MCF 10A (cell line): ENCODE data around the gene HNRNPH2. TPM values are rescaled to one million over a fixed set of nuclear protein-coding genes. Genes with fewer than 3 reads are reported as not detected.

ENCODE experiments used
- BruUV-seq: library from RNA; stranded (reverse); fragments of 400-500 nt; replicated peaks from 2 replicates; lab custom pipeline; 2021; lab: Mats Ljungman, UMichigan
- CTCF ChIA-PET: fragments of 300-600 bp; sonication (Branson Sonifier 250); formaldehyde crosslinking; extraction: SDS; loops from one replicate; lab custom pipeline; 2021; ENCODE audit warnings: antibody characterized with exemption, inconsistent platforms; lab: Yijun Ruan, JAX
- POLR2A ChIA-PET: fragments of 300-600, 350-650 bp; sonication (Branson Sonifier 250); formaldehyde crosslinking; extraction: SDS; loops from one replicate; lab custom pipeline; 2020; ENCODE audit warnings: antibody characterized with exemption, inconsistent platforms; lab: Yijun Ruan, JAX
- DNase-seq: peaks from one replicate; pipeline ENCODE4 v3.0.0-alpha.2; 2018; ENCODE audit not compliant: unreplicated experiment
- H3K27ac Mint-ChIP-seq: one replicate; pipeline ENCODE4 v1.8.0; 2022; ENCODE audit warnings: mild to moderate bottlenecking, low read depth, mixed read lengths; ENCODE audit not compliant: unreplicated experiment
- H3K27me3 Mint-ChIP-seq: one replicate; pipeline ENCODE4 v1.8.0; 2022; ENCODE audit warnings: mixed read lengths; ENCODE audit not compliant: insufficient read depth, unreplicated experiment
- H3K36me3 Mint-ChIP-seq: one replicate; pipeline ENCODE4 v1.8.0; 2022; ENCODE audit warnings: mild to moderate bottlenecking, moderate library complexity, mixed read lengths; ENCODE audit not compliant: insufficient read depth, unreplicated experiment
- H3K4me1 Mint-ChIP-seq: one replicate; pipeline ENCODE4 v1.8.0; 2022; ENCODE audit warnings: mixed read lengths; ENCODE audit not compliant: insufficient read depth, unreplicated experiment
- H3K4me3 Mint-ChIP-seq: one replicate; pipeline ENCODE4 v1.8.0; 2022; ENCODE audit warnings: mild to moderate bottlenecking, moderate library complexity, mixed read lengths; ENCODE audit not compliant: unreplicated experiment
- H3K9me3 Mint-ChIP-seq: one replicate; pipeline ENCODE4 v1.8.0; 2022; ENCODE audit warnings: mixed read lengths; ENCODE audit not compliant: unreplicated experiment
- intact Hi-C: fragments of 100-400 bp; cut with micrococcal nuclease; formaldehyde crosslinking; loops from 2 replicates; pipeline ENCODE4 v1.14.1; 2022
- total RNA-seq: library from RNA; stranded (reverse); gene quantifications from 2 replicates; pipeline ENCODE4 v1.2.3, GENCODE V29; 2022
- TF ChIP-seq, protein P1 (sequence below): fragments of 200-600 bp; IDR thresholded peaks from one replicate; pipeline ENCODE4 v1.8.0; 2022; ENCODE audit warnings: antibody characterized with exemption, mild to moderate bottlenecking; ENCODE audit not compliant: unreplicated experiment

The HNRNPH2 gene
- total RNA-seq, 1 experiment from 2014 or later, result 35.5 TPM

DNA sequence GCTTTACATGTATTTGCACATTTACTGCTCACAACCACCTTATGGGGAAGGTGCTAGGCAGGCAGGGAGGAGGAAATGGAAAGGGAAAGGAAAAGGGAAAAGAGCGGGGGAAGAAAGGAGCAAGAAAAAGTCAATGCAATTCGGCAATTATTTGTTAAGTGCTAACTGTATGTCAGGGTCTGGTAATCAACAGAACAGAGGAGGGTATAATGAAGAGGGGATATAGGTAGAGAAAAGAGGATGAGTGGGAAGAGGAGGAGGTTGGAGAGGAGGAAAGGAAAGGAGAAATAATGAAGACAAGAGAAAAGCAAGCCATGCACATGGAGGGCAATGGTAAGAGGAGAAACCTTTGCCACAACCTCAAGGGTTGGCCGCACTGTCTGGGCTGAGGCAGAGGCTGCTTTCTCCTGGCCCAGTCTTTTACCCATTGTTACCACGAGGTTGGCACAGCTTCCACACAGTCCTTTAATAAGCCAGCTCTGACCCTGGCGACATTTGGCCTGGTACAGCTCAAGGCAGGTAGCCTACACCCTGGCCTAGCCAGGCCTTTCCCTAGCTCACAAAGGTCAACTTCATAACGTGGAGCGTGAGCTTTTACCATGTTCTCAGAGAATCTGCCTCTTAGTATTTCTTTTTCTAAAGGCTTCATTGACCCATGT lies 22.9 kb upstream of the HNRNPH2 start:
- H3K4me3 Mint-ChIP-seq, result no peak overlapping the region
- CTCF ChIA-PET, result no interaction called here
- H3K27me3 Mint-ChIP-seq, result peaks cover 38% of the 10 kb centered on the region
- no peaks in the 10 kb centered on the region for H3K4me1 Mint-ChIP-seq
- BruUV-seq, result no TSS peak
- no peaks in the 10 kb centered on the region for H3K36me3 Mint-ChIP-seq
- no peak for DNase-seq
- TF ChIP-seq, protein P1, sequence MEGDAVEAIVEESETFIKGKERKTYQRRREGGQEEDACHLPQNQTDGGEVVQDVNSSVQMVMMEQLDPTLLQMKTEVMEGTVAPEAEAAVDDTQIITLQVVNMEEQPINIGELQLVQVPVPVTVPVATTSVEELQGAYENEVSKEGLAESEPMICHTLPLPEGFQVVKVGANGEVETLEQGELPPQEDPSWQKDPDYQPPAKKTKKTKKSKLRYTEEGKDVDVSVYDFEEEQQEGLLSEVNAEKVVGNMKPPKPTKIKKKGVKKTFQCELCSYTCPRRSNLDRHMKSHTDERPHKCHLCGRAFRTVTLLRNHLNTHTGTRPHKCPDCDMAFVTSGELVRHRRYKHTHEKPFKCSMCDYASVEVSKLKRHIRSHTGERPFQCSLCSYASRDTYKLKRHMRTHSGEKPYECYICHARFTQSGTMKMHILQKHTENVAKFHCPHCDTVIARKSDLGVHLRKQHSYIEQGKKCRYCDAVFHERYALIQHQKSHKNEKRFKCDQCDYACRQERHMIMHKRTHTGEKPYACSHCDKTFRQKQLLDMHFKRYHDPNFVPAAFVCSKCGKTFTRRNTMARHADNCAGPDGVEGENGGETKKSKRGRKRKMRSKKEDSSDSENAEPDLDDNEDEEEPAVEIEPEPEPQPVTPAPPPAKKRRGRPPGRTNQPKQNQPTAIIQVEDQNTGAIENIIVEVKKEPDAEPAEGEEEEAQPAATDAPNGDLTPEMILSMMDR, result no peak
- no peak overlapping the region for H3K27ac Mint-ChIP-seq
- H3K9me3 Mint-ChIP-seq, result no peaks in the 10 kb centered on the region
- intact Hi-C loops, result no loop called here
- POLR2A ChIA-PET, result no interaction called here

DNA sequence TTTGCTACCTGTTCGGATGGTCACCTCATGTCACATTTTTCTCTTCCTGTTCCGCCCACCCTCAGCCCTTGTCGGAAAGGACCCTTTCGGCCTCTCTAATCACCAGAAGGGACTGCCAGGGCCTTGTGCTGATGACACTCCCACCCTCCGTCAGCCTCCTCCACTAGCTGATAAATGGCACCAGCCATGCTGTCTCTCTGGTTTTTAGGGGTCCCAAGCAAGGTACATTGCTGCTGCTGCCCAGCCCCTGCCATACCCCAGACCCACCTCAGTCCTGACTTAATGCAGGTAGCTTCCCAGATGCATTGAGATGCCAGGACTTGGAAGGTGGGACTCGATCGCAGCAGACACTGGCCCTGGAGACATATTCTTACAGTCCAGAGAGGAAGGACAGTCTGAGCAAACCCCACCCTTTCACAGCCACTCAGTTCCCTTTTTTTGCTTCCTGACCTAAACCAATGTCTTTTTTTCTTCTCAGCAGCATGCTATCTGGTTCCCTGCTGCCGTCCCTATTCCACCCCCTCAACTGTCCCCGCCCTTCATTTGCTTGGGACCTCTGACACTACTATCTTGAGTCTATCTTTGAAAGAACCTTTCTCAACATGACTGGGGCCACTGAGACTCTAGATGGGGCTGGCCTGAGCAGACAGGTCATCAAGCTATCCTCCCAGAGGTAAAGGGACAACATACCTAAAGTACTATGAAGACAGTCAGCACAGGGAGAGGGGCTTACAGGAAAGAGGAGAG lies 22.1 kb upstream of the HNRNPH2 start, which contains the start of gene BTK:
TSS of gene BTK (minus strand) at position 397 of the 747 bp plus-strand sequence. CDS start 10,907 bp downstream, outside the sequence.
- Mint-ChIP-seq H3K27me3 (peaks cover 37% of the 10 kb centered on the region), H3K4me3 (no peak within 1 kb of the TSS), H3K27ac (no peak within 1 kb of the TSS), H3K4me1 (no peaks in the 10 kb centered on the region), H3K36me3 (peaks cover 3% of the 10 kb centered on the region), H3K9me3 (no peaks in the 10 kb centered on the region)
- POLR2A ChIA-PET, result no interaction called here
- no peak for DNase-seq
- no TSS peak for BruUV-seq
- intact Hi-C loops, result no loop called here
- CTCF ChIA-PET, result no interaction called here
- TF ChIP-seq, protein P1, result no peak

DNA sequence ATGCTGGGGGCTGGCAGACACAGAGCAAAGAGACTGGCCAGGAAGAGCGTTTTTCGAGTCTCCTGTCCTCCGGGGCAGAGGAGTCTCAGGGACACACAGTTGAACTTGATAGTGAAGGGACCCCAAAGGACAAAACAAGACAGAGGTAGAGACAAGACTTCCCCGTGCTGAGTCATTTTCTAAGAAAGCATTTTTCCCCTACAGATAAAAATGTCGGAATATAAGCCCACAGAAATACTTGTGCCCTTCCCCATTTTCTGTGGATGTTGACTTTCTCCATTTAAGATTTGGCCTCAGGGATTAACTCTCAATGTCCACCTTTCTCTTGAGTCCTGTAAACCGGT lies 21.5 kb upstream of the HNRNPH2 start:
- no peak for DNase-seq
- no TSS peak for BruUV-seq
- Mint-ChIP-seq H3K27ac (no peak overlapping the region), H3K27me3 (peaks cover 42% of the 10 kb centered on the region), H3K4me3 (no peak overlapping the region), H3K9me3 (no peaks in the 10 kb centered on the region), H3K4me1 (no peaks in the 10 kb centered on the region), H3K36me3 (peaks cover 9% of the 10 kb centered on the region)
- ChIA-PET CTCF (no interaction called here), POLR2A (no interaction called here)
- TF ChIP-seq, protein P1, result no peak
- intact Hi-C loops, result no loop called here

DNA sequence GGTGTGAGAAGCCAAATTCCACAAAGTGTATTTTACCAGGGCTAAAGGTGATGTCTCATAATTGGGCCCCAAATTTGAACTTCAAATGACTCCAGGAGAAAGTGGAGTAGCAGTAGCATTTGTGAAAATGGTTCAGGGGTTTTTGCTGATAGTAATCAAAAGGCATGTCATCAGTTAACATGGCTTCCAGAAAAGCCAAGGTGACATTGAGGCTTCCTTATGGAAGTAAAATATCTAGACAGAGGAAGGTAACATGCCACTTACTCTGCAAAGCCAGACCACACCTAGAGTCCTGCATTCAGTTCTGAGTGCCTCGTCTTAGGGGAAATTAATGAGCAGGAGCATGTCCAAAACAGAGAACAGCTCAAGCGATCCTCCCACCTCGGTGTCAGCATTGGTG lies 19.4 kb upstream of the HNRNPH2 start:
- intact Hi-C loops, result no loop called here
- Mint-ChIP-seq H3K27me3 (peaks cover 40% of the 10 kb centered on the region), H3K4me1 (no peaks in the 10 kb centered on the region), H3K27ac (no peak overlapping the region), H3K36me3 (peaks cover 27% of the 10 kb centered on the region), H3K4me3 (no peak overlapping the region), H3K9me3 (no peaks in the 10 kb centered on the region)
- TF ChIP-seq, protein P1, result no peak
- POLR2A ChIA-PET, result no interaction called here
- no TSS peak for BruUV-seq
- DNase-seq, result no peak
- CTCF ChIA-PET, result interaction anchor here (0.7 to 2.0 kb wide), 3 partner anchors 23 to 704 kb away, joined by 3 to 4 read pairs (median 3); no protein-coding TSS in a partner anchor
